Stomach (tissue), 9 donors: ENCODE measurements around the gene MEGF6. TPM values are rescaled to one million over a fixed set of nuclear protein-coding genes. Genes with fewer than 3 reads are reported as not detected.
A peak's percentile ranks its signal among the peaks of the same experiment; 100 is the strongest.

Experiments used
- DNase-seq, 2 donors: peaks; one replicate each; pipeline versions ENCODE4 v3.0.0 to v3.0.0-alpha.2; 2013 to 2019
- H3K27ac ChIP-seq, 5 donors: fragments of 200-600 bp in 4 of 5; sonication (generic) in 4 of 5; one replicate each; pipeline ENCODE4 v1.5.1; 2013 to 2019; ENCODE audit warnings: mild to moderate bottlenecking in 1 of 5, moderate library complexity in 1 of 5
- H3K27me3 ChIP-seq, 3 donors: fragments of 200-600 bp; sonication (generic); one replicate each; pipeline ENCODE4 v1.5.1; 2017 to 2019; ENCODE audit warnings: mixed run types in 1 of 3
- H3K36me3 ChIP-seq, 4 donors: fragments of 200-600 bp; sonication (generic); 1 replicate in 3 of 4; 2 replicates in 1 of 4; pipeline ENCODE4 v1.5.1; 2016 to 2019
- H3K4me1 ChIP-seq, 4 donors: fragments of 200-600 bp; sonication (generic); one replicate each; pipeline ENCODE4 v1.5.1; 2016 to 2019
- H3K4me3 ChIP-seq, 4 donors: fragments of 200-600 bp; sonication (generic) in 3 of 4; one replicate each; pipeline ENCODE4 v1.5.1; 2016 to 2019; ENCODE audit warnings: mild to moderate bottlenecking in 1 of 4
- H3K9me3 ChIP-seq, 4 donors: fragments of 200-600 bp; sonication (generic); one replicate each; pipeline ENCODE4 v1.5.1; 2016 to 2019
- CTCF ChIP-seq, 7 experiments: fragments of 450-650 bp in 4 of 7; fragments of 200-600 bp in 3 of 7; sonication (generic) in 3 of 7; IDR thresholded peaks; one replicate each; pipeline ENCODE4 v1.5.1; 2016 to 2019; ENCODE audit warnings: antibody characterized with exemption in 7 of 7, control low read depth in 2 of 7, mild to moderate bottlenecking in 1 of 7
- EP300 ChIP-seq: sonication (generic); formaldehyde crosslinking; IDR thresholded peaks from one replicate; pipeline ENCODE4 v1.6.1; 2017; ENCODE audit warnings: antibody characterized with exemption
- POLR2A ChIP-seq, 4 donors: fragments of 450-650 bp; IDR thresholded peaks; one replicate each; pipeline ENCODE4 v1.6.1; 2016; ENCODE audit warnings: antibody characterized with exemption in 4 of 4, control low read depth in 2 of 4, mild to moderate bottlenecking in 1 of 4, moderate library complexity in 1 of 4
- POLR2AphosphoS5 ChIP-seq, 3 donors: sonication (generic); formaldehyde crosslinking; IDR thresholded peaks; one replicate each; pipeline ENCODE4 v1.6.1; 2016; ENCODE audit warnings: antibody characterized with exemption in 3 of 3
- WGBS, 5 donors: extraction: QIAGEN DNeasy Blood & Tissue Kit in 3 of 5; methylation state at CpG; one replicate each; pipeline versions ENCODE4 v1.1.5 to v1.1.7; 2013 to 2018; 5-methylcytosine and 5-hydroxymethylcytosine counted together
- intact Hi-C: fragments of 100-400 bp; cut with DNase I; formaldehyde crosslinking; loops from one replicate; pipeline ENCODE4 v1.15.1; 2023; ENCODE audit warnings: low total_unique reads
- polyA plus RNA-seq, 3 donors: library from polyadenylated mRNA; stranded (reverse); fragments of 200-250 nt; gene quantifications; one replicate each; pipeline ENCODE4 v1.2.3, GENCODE V29; 2013
- total RNA-seq, 5 donors: library from RNA; depleted of rRNA; stranded (reverse); fragments of >200 nt; gene quantifications; one replicate each; pipeline versions ENCODE4 v1.1.0 to v1.2.3, GENCODE V29; 2014 to 2016
- donor health status: healthy with polysubstance abuse.
- donor health status: Bipolar disorder and iron deficiency.
- donor health status: healthy.

MEGF6 gene
- total and polyA plus RNA-seq, 8 donors, result 2.6 to 57.2 (median 26.7) TPM

GRCh38 chr1:3471356-3472087 is 139.8 kb downstream of the MEGF6 start:
- H3K36me3 ChIP-seq, result peaks cover 0 to 68% (median 31%) of the 10 kb centered on the region in 4 donors
- no peaks in the 10 kb centered on the region for H3K9me3 ChIP-seq
- peak in 1 of 2 donors; percentile 80 for DNase-seq
- H3K27me3 ChIP-seq, result peaks cover 0 to 61% (median 0%) of the 10 kb centered on the region in 3 donors
- no peak overlapping the region for H3K4me3 ChIP-seq
- peak overlapping the region in 4 of 5 donors; percentile 7 to 59 (median 21) for H3K27ac ChIP-seq
- WGBS, 5 donors, result 52 to 62% (median 56%) methylated on average over 18 to 25 of the region's 25 CpGs
- intact Hi-C loops, result no loop called here
- TF ChIP-seq POLR2AphosphoS5 (IDR thresholded peaks at IDR 0.05), result no peak
- TF ChIP-seq CTCF (IDR thresholded peaks at IDR 0.05), result peak in 1 of 7 experiments; percentile 19
- peaks cover 6 to 29% (median 18%) of the 10 kb centered on the region in 4 donors for H3K4me1 ChIP-seq

GRCh38 chr1:3470650-3471355 is 140.5 kb downstream of the MEGF6 start:
- no peak for DNase-seq
- peaks cover 6 to 29% (median 18%) of the 10 kb centered on the region in 4 donors for H3K4me1 ChIP-seq

GRCh38 chr1:3469849-3470649 is 141.3 kb downstream of the MEGF6 start:
- no peak for DNase-seq
- Histone ChIP-seq H3K9me3 (no peaks in the 10 kb centered on the region), H3K27ac (no peak overlapping the region), H3K4me3 (no peak overlapping the region), H3K4me1 (peaks cover 6 to 29% (median 18%) of the 10 kb centered on the region in 4 donors), H3K36me3 (peaks cover 0 to 59% (median 27%) of the 10 kb centered on the region in 4 donors), H3K27me3 (peaks cover 0 to 54% (median 0%) of the 10 kb centered on the region in 3 donors)
- 76 to 83% (median 83%) methylated on average over 16 to 17 of the region's 17 CpGs for WGBS, 5 donors
- intact Hi-C loops, result no loop called here
- no peak for TF ChIP-seq POLR2AphosphoS5 (IDR thresholded peaks at IDR 0.05)
- no peak for TF ChIP-seq CTCF (IDR thresholded peaks at IDR 0.05)
- no peak for TF ChIP-seq EP300
- no peak for TF ChIP-seq POLR2A (IDR thresholded peaks at IDR 0.05)

More at GRCh38 chr1:3470650-3471355, 140.5 kb downstream of the MEGF6 start:
- H3K36me3 ChIP-seq, result peaks cover 0 to 60% (median 28%) of the 10 kb centered on the region in 4 donors
- 64 to 80% (median 76%) methylated on average over 20 to 22 of the region's 22 CpGs for WGBS, 5 donors
- H3K27ac ChIP-seq, result peak overlapping the region in 3 of 5 donors; percentile 7 to 59 (median 28)
- H3K27me3 ChIP-seq, result peaks cover 0 to 56% (median 0%) of the 10 kb centered on the region in 3 donors
- H3K4me3 ChIP-seq, result no peak overlapping the region
- TF ChIP-seq POLR2AphosphoS5 (IDR thresholded peaks at IDR 0.05) (no peak), CTCF (IDR thresholded peaks at IDR 0.05) (no peak), POLR2A (IDR thresholded peaks at IDR 0.05) (no peak), EP300 (no peak)
- H3K9me3 ChIP-seq, result no peaks in the 10 kb centered on the region
- intact Hi-C loops, result no loop called here
